ENCODE results near the gene MGP. TPM values are rescaled to one million over a fixed set of nuclear protein-coding genes. Genes with fewer than 3 reads are reported as not detected.

MGP gene
- total RNA-seq, 1 donor from 2014 or later = not detected

- DNase-seq = no peak
- Mint-ChIP-seq H3K4me3 (ENCODE audit: unreplicated experiment) (no peak overlapping the region), H3K27ac (ENCODE audit: unreplicated experiment) (no peak overlapping the region), H3K27me3 (ENCODE audit: unreplicated experiment) (no peaks in the 10 kb centered on the region), H3K36me3 (ENCODE audit: unreplicated experiment) (peaks cover 7% of the 10 kb centered on the region), H3K4me1 (ENCODE audit: low read depth, unreplicated experiment) (no peaks in the 10 kb centered on the region), H3K9me3 (ENCODE audit: unreplicated experiment) (peaks cover 2% of the 10 kb centered on the region)
- TF ChIP-seq CTCF (IDR thresholded peaks at IDR 0.05; ENCODE audit: partially characterized antibody, unreplicated experiment) = no peak
Observed at GRCh38 chr12:14854586-14855183, 31.0 kb downstream of the MGP start.

- no peak overlapping the region for H3K4me3 Mint-ChIP-seq (ENCODE audit: unreplicated experiment)
- no peak for TF ChIP-seq CTCF (IDR thresholded peaks at IDR 0.05; ENCODE audit: partially characterized antibody, unreplicated experiment)
- DNase-seq = no peak
Observed at GRCh38 chr12:14853961-14854360, 31.7 kb downstream of the MGP start.

GRCh38 chr12:14852880-14853279, 32.8 kb downstream of the MGP start:
- DNase-seq = no peak
- H3K9me3 Mint-ChIP-seq (ENCODE audit: unreplicated experiment) = no peaks in the 10 kb centered on the region
- H3K4me1 Mint-ChIP-seq (ENCODE audit: low read depth, unreplicated experiment) = no peaks in the 10 kb centered on the region
- H3K4me3 Mint-ChIP-seq (ENCODE audit: unreplicated experiment) = no peak overlapping the region
- H3K36me3 Mint-ChIP-seq (ENCODE audit: unreplicated experiment) = no peaks in the 10 kb centered on the region
- H3K27ac Mint-ChIP-seq (ENCODE audit: unreplicated experiment) = no peak overlapping the region
- TF ChIP-seq CTCF (IDR thresholded peaks at IDR 0.05; ENCODE audit: partially characterized antibody, unreplicated experiment) = no peak
- no peaks in the 10 kb centered on the region for H3K27me3 Mint-ChIP-seq (ENCODE audit: unreplicated experiment)

More at GRCh38 chr12:14853961-14854360, 31.7 kb downstream of the MGP start:
- H3K27me3 Mint-ChIP-seq (ENCODE audit: unreplicated experiment) = no peaks in the 10 kb centered on the region
- no peak overlapping the region for H3K27ac Mint-ChIP-seq (ENCODE audit: unreplicated experiment)
- no peaks in the 10 kb centered on the region for H3K9me3 Mint-ChIP-seq (ENCODE audit: unreplicated experiment)
- no peaks in the 10 kb centered on the region for H3K36me3 Mint-ChIP-seq (ENCODE audit: unreplicated experiment)
- H3K4me1 Mint-ChIP-seq (ENCODE audit: low read depth, unreplicated experiment) = no peaks in the 10 kb centered on the region

- DNase-seq = no peak
- no peak for TF ChIP-seq CTCF (IDR thresholded peaks at IDR 0.05; ENCODE audit: partially characterized antibody, unreplicated experiment)
- H3K27me3 Mint-ChIP-seq (ENCODE audit: unreplicated experiment) = no peaks in the 10 kb centered on the region
- no peak overlapping the region for H3K4me3 Mint-ChIP-seq (ENCODE audit: unreplicated experiment)
- no peak overlapping the region for H3K27ac Mint-ChIP-seq (ENCODE audit: unreplicated experiment)
- H3K36me3 Mint-ChIP-seq (ENCODE audit: unreplicated experiment) = no peaks in the 10 kb centered on the region
- H3K9me3 Mint-ChIP-seq (ENCODE audit: unreplicated experiment) = no peaks in the 10 kb centered on the region
- H3K4me1 Mint-ChIP-seq (ENCODE audit: low read depth, unreplicated experiment) = no peaks in the 10 kb centered on the region
Observed at GRCh38 chr12:14850929-14851663, 34.6 kb downstream of the MGP start.

- H3K27me3 Mint-ChIP-seq (ENCODE audit: unreplicated experiment) = no peaks in the 10 kb centered on the region
- no peaks in the 10 kb centered on the region for H3K4me1 Mint-ChIP-seq (ENCODE audit: low read depth, unreplicated experiment)
- no peaks in the 10 kb centered on the region for H3K9me3 Mint-ChIP-seq (ENCODE audit: unreplicated experiment)
- no peak overlapping the region for H3K4me3 Mint-ChIP-seq (ENCODE audit: unreplicated experiment)
- H3K36me3 Mint-ChIP-seq (ENCODE audit: unreplicated experiment) = no peaks in the 10 kb centered on the region
- H3K27ac Mint-ChIP-seq (ENCODE audit: unreplicated experiment) = no peak overlapping the region
- DNase-seq = no peak
- no peak for TF ChIP-seq CTCF (IDR thresholded peaks at IDR 0.05; ENCODE audit: partially characterized antibody, unreplicated experiment)
Observed at GRCh38 chr12:14849661-14850060, 36.0 kb downstream of the MGP start.
